T-cell (primary cell): ENCODE measurements around the gene DENND5A. TPM values are rescaled to one million over a fixed set of nuclear protein-coding genes. Genes with fewer than 3 reads are reported as not detected.

Experiments
- ATAC-seq, 4 experiments: fragments of 200-7000 bp in 3 of 4; fragments of 150-1000 bp in 1 of 4; cut with Tn5 transposase; replicated peaks in 1 of 4; 1 replicate in 3 of 4; 2 replicates in 1 of 4; pipeline ENCODE4 v1.10.0; 2021; ENCODE audit warnings: moderate library complexity in 3 of 4, mild to moderate bottlenecking in 2 of 4, moderate number of reproducible peaks in 1 of 4
- CTCF ChIA-PET, 2 donors: fragments of 300-600 bp; sonication (Branson Sonifier 250); formaldehyde crosslinking; loops; one replicate each; lab custom pipeline; 2022; ENCODE audit warnings: antibody characterized with exemption in 2 of 2; lab: Charles Lee
- POLR2A ChIA-PET, 2 donors: fragments of 300-600 bp; sonication (Branson Sonifier 250); formaldehyde crosslinking; loops; one replicate each; lab custom pipeline; 2022; ENCODE audit warnings: antibody characterized with exemption in 2 of 2; lab: Charles Lee
- DNase-seq, 35 experiments: peaks; one replicate each; pipeline versions ENCODE4 v3.0.0 to v3.0.0-alpha.2; 2013 to 2023
- H3K27ac ChIP-seq: one replicate; pipeline ENCODE4 v1.5.1; 2013; ENCODE audit warnings: low read length
- H3K27me3 ChIP-seq, 2 experiments: replicated peaks in 1 of 2; 1 replicate in 1 of 2; 2 replicates in 1 of 2; pipeline versions ENCODE4 v1.6.1 to v1.7.0; 2013; ENCODE audit warnings: low read length in 1 of 2, mixed read lengths in 1 of 2; ENCODE audit not compliant: control insufficient read depth in 2 of 2, insufficient read depth in 2 of 2; ENCODE audit errors: extremely low read depth in 1 of 2
- H3K36me3 ChIP-seq, 2 donors: 1 replicate in 1 of 2; 2 replicates in 1 of 2; pipeline versions ENCODE4 v1.6.1 to v1.7.0; 2013; ENCODE audit warnings: low read length in 1 of 2; ENCODE audit not compliant: control insufficient read depth in 2 of 2, insufficient read depth in 1 of 2; ENCODE audit errors: extremely low read depth in 1 of 2
- H3K4me1 ChIP-seq, 2 experiments: 1 replicate in 1 of 2; 2 replicates in 1 of 2; pipeline versions ENCODE4 v1.6.1 to v1.7.0; 2013; ENCODE audit warnings: low read length in 2 of 2, mixed read lengths in 1 of 2; ENCODE audit not compliant: insufficient read depth in 2 of 2, control insufficient read depth in 1 of 2; ENCODE audit errors: extremely low read depth in 1 of 2
- H3K4me3 ChIP-seq, 2 donors: 1 replicate in 1 of 2; 2 replicates in 1 of 2; pipeline versions ENCODE4 v1.5.1 to v1.7.0; 2013; ENCODE audit warnings: mild to moderate bottlenecking in 2 of 2, low read length in 1 of 2, moderate library complexity in 1 of 2; ENCODE audit not compliant: control insufficient read depth in 1 of 2; ENCODE audit errors: extremely low read depth in 1 of 2
- H3K9me3 ChIP-seq: 2 replicates; pipeline ENCODE4 v1.7.0; 2013
- H3K27ac Mint-ChIP-seq, 2 donors: one replicate each; pipeline ENCODE4 v1.8.0; 2020 to 2021; ENCODE audit warnings: mild to moderate bottlenecking in 2 of 2, mixed read lengths in 2 of 2
- H3K27me3 Mint-ChIP-seq, 2 donors: one replicate each; pipeline ENCODE4 v1.8.0; 2021 to 2022; ENCODE audit warnings: mixed read lengths in 2 of 2
- H3K36me3 Mint-ChIP-seq: one replicate; pipeline ENCODE4 v1.8.0; 2021; ENCODE audit warnings: mixed read lengths
- H3K4me1 Mint-ChIP-seq, 3 donors: one replicate each; pipeline ENCODE4 v1.8.0; 2020 to 2022; ENCODE audit warnings: mixed read lengths in 3 of 3, mild to moderate bottlenecking in 1 of 3
- H3K4me3 Mint-ChIP-seq, 3 donors: one replicate each; pipeline ENCODE4 v1.8.0; 2020 to 2022; ENCODE audit warnings: mild to moderate bottlenecking in 3 of 3, mixed read lengths in 3 of 3, moderate library complexity in 3 of 3
- H3K9me3 Mint-ChIP-seq, 3 donors: one replicate each; pipeline ENCODE4 v1.8.0; 2020 to 2022; ENCODE audit warnings: mixed read lengths in 3 of 3
- WGBS: methylation state at CpG from one replicate; pipeline ENCODE4 v1.1.5; 2013; ENCODE audit warnings: missing lambda C conversion rate; ENCODE audit not compliant: insufficient coverage; 5-methylcytosine and 5-hydroxymethylcytosine counted together
- total RNA-seq, 35 experiments: library from RNA in 6 of 35; stranded (reverse) in 6 of 35; fragments of 120-200 nt in 1 of 35; gene quantifications; one replicate each; pipeline versions ENCODE4 v1.2.1 to v1.2.4 and lab custom pipeline; 2013 to 2026

The DENND5A gene
- total RNA-seq, 5 donors from 2014 or later (not counting 1 experiment from before 2014, with no cell fraction given), result 57.8 to 151 (median 84.2) TPM

GRCh38 chr11:9182180-9182871 is 82.8 kb downstream of the DENND5A start:
- no peaks in the 10 kb centered on the region for H3K9me3 ChIP-seq
- POLR2A ChIA-PET, result interaction anchor here in 1 of 2 donors (0.7 kb wide), 1 partner anchor 1585 kb away, joined by 3 read pairs; no protein-coding TSS in a partner anchor
- H3K4me3 ChIP-seq, result no peak overlapping the region
- no peak overlapping the region for H3K27ac ChIP-seq
- ATAC-seq (no peak), DNase-seq (no peak)
- Mint-ChIP-seq H3K27ac (peak overlapping the region in 1 of 2 donors; percentile 8), H3K4me1 (no peaks in the 10 kb centered on the region), H3K9me3 (no peaks in the 10 kb centered on the region), H3K27me3 (no peaks in the 10 kb centered on the region), H3K36me3 (peaks cover 41% of the 10 kb centered on the region), H3K4me3 (no peak overlapping the region)
- WGBS, result 100% methylated on average over 1 of the region's 2 CpGs
- CTCF ChIA-PET, result interaction anchor here in 1 of 2 donors (0.6 kb wide), 1 partner anchor 39 kb away, joined by 3 read pairs; no protein-coding TSS in a partner anchor
- H3K36me3 ChIP-seq, result peaks cover 2 to 25% of the 10 kb centered on the region in 2 donors
- H3K27me3 ChIP-seq, result no peaks in the 10 kb centered on the region
- H3K4me1 ChIP-seq, result no peaks in the 10 kb centered on the region

- H3K9me3 Mint-ChIP-seq, result no peaks in the 10 kb centered on the region
Observed at GRCh38 chr11:9180784-9181183, 84.4 kb downstream of the DENND5A start.

GRCh38 chr11:9179141-9179540 is 86.0 kb downstream of the DENND5A start:
- CTCF ChIA-PET, result no interaction called here
- H3K4me3 Mint-ChIP-seq, result no peak overlapping the region
- POLR2A ChIA-PET, result interaction anchor here in 1 of 2 donors (0.6 kb wide), 1 partner anchor 34 kb away, joined by 3 read pairs; no protein-coding TSS in a partner anchor
- peaks cover 50% of the 10 kb centered on the region for H3K36me3 Mint-ChIP-seq
- ATAC-seq, result no peak
- Histone ChIP-seq H3K4me1 (no peaks in the 10 kb centered on the region), H3K27ac (no peak overlapping the region), H3K9me3 (no peaks in the 10 kb centered on the region), H3K36me3 (peaks cover 2 to 25% of the 10 kb centered on the region in 2 donors), H3K4me3 (no peak overlapping the region), H3K27me3 (no peaks in the 10 kb centered on the region)
- no peak for DNase-seq
- H3K27me3 Mint-ChIP-seq, result no peaks in the 10 kb centered on the region
- H3K4me1 Mint-ChIP-seq, result no peaks in the 10 kb centered on the region
- no CpG with 5 or more reads among the region's 1 CpG for WGBS
- H3K9me3 Mint-ChIP-seq, result no peaks in the 10 kb centered on the region
- H3K27ac Mint-ChIP-seq, result no peak overlapping the region

More at GRCh38 chr11:9180784-9181183, 84.4 kb downstream of the DENND5A start:
- DNase-seq (no peak), ATAC-seq (no peak)
- ChIA-PET POLR2A (no interaction called here), CTCF (no interaction called here)
- 96% methylated on average over 4 of the region's 4 CpGs for WGBS
- no peaks in the 10 kb centered on the region for H3K9me3 ChIP-seq
- Mint-ChIP-seq H3K4me1 (no peaks in the 10 kb centered on the region), H3K4me3 (no peak overlapping the region), H3K27me3 (no peaks in the 10 kb centered on the region), H3K27ac (peak overlapping the region in 1 of 2 donors; percentile 28), H3K36me3 (peaks cover 50% of the 10 kb centered on the region)
- H3K27ac ChIP-seq, result no peak overlapping the region
- no peaks in the 10 kb centered on the region for H3K4me1 ChIP-seq
- H3K36me3 ChIP-seq, result peaks cover 2 to 25% of the 10 kb centered on the region in 2 donors
- no peak overlapping the region for H3K4me3 ChIP-seq
- no peaks in the 10 kb centered on the region for H3K27me3 ChIP-seq

- no peak overlapping the region for H3K4me3 ChIP-seq
- DNase-seq (no peak), ATAC-seq (no peak)
- Mint-ChIP-seq H3K4me1 (no peaks in the 10 kb centered on the region), H3K27ac (no peak overlapping the region), H3K9me3 (no peaks in the 10 kb centered on the region), H3K27me3 (no peaks in the 10 kb centered on the region), H3K36me3 (peaks cover 50% of the 10 kb centered on the region), H3K4me3 (no peak overlapping the region)
- H3K36me3 ChIP-seq, result peaks cover 2 to 25% of the 10 kb centered on the region in 2 donors
- POLR2A ChIA-PET, result no interaction called here
- CTCF ChIA-PET, result no interaction called here
- WGBS, result 93% methylated on average over 3 of the region's 4 CpGs
- no peaks in the 10 kb centered on the region for H3K9me3 ChIP-seq
- H3K27me3 ChIP-seq, result no peaks in the 10 kb centered on the region
- H3K4me1 ChIP-seq, result no peaks in the 10 kb centered on the region
- H3K27ac ChIP-seq, result no peak overlapping the region
Observed at GRCh38 chr11:9178716-9179115, 86.4 kb downstream of the DENND5A start.

- Mint-ChIP-seq H3K9me3 (no peaks in the 10 kb centered on the region), H3K27me3 (no peaks in the 10 kb centered on the region), H3K27ac (peak overlapping the region in 1 of 2 donors; percentile 6), H3K4me1 (peaks cover 0 to 4% (median 0%) of the 10 kb centered on the region in 3 donors), H3K4me3 (no peak overlapping the region), H3K36me3 (peaks cover 58% of the 10 kb centered on the region)
- Histone ChIP-seq H3K36me3 (peaks cover 2 to 27% of the 10 kb centered on the region in 2 donors), H3K4me3 (no peak overlapping the region), H3K4me1 (no peaks in the 10 kb centered on the region), H3K27me3 (no peaks in the 10 kb centered on the region), H3K27ac (no peak overlapping the region), H3K9me3 (no peaks in the 10 kb centered on the region)
- CTCF ChIA-PET, result no interaction called here
- POLR2A ChIA-PET, result interaction anchor here in 1 of 2 donors (0.7 kb wide), 2 partner anchors 32 to 89 kb away, joined by 5 to 8 read pairs; no protein-coding TSS in a partner anchor
- DNase-seq, result no peak
- ATAC-seq, result no peak
- no CpG with 5 or more reads among the region's 2 CpGs for WGBS
Observed at GRCh38 chr11:9177438-9178091, 87.6 kb downstream of the DENND5A start.

- Mint-ChIP-seq H3K9me3 (no peaks in the 10 kb centered on the region), H3K27me3 (no peaks in the 10 kb centered on the region), H3K27ac (no peak overlapping the region), H3K4me3 (no peak overlapping the region), H3K36me3 (peaks cover 68% of the 10 kb centered on the region), H3K4me1 (peaks cover 0 to 4% (median 0%) of the 10 kb centered on the region in 3 donors)
- POLR2A ChIA-PET, result no interaction called here
- Histone ChIP-seq H3K36me3 (peaks cover 2 to 30% of the 10 kb centered on the region in 2 donors), H3K27ac (no peak overlapping the region), H3K4me1 (no peaks in the 10 kb centered on the region), H3K4me3 (no peak overlapping the region), H3K27me3 (no peaks in the 10 kb centered on the region), H3K9me3 (no peaks in the 10 kb centered on the region)
- DNase-seq (no peak), ATAC-seq (no peak)
- CTCF ChIA-PET, result interaction anchor here in 1 of 2 donors (0.6 to 1.0 kb wide), 2 partner anchors 11 to 112 kb away, joined by 5 read pairs; no protein-coding TSS in a partner anchor
Observed at GRCh38 chr11:9176550-9176949, 88.6 kb downstream of the DENND5A start.
